Posterior vena cava (tissue), 2 donors: Measurements from ENCODE around the gene CYP17A1. TPM values are rescaled to one million over a fixed set of nuclear protein-coding genes. Genes with fewer than 3 reads are reported as not detected.
A peak's percentile ranks its signal among the peaks of the same experiment; 100 is the strongest.

Experiments
- DNase-seq: peaks from one replicate; pipeline ENCODE4 v3.0.0-alpha.2; 2020; ENCODE audit warnings: low spot score
- intact Hi-C, 2 donors: fragments of 100-400 bp; cut with DNase I; formaldehyde crosslinking; loops; one replicate each; pipeline versions ENCODE4 v1.14.1 to v1.14.2; 2022 to 2023
- total RNA-seq, 2 donors: library from RNA; stranded (reverse); fragmentation: NEBNext Ultra II Directional; extraction: Animal tissue kit (Norgen Biotek cat#: 25700); gene quantifications; one replicate each; pipeline ENCODE4 v1.2.1, GENCODE V29; 2021
- donor health status: DM: yes; HTN: yes; CAD: no.
- donor health status: DM: yes; HTN: yes; CAD: no.

CYP17A1 gene
- total RNA-seq, 2 donors from 2014 or later, result 1.6 TPM; not detected in 1

DNA sequence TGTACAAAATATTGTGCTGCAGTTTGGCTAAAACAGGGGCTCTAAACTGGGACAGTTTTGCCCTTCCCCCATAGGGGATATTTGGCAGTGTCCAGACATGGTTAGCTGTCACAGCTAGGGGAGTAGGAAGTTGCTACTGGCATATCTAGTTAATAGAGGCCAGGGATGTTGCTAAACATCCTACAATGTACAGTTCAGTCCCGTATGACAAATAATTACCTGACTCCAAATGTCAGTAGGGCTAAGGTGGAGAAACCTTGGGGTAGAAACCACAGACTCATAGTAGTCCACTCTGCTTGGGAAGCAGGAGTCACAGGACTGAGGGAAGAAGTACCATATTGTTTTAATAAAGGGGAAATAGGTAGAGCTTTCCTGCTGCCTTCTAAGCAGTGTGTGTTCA, 53.6 kb downstream of the CYP17A1 start:
- intact Hi-C loops, result no loop called here
- no peak for DNase-seq

DNA sequence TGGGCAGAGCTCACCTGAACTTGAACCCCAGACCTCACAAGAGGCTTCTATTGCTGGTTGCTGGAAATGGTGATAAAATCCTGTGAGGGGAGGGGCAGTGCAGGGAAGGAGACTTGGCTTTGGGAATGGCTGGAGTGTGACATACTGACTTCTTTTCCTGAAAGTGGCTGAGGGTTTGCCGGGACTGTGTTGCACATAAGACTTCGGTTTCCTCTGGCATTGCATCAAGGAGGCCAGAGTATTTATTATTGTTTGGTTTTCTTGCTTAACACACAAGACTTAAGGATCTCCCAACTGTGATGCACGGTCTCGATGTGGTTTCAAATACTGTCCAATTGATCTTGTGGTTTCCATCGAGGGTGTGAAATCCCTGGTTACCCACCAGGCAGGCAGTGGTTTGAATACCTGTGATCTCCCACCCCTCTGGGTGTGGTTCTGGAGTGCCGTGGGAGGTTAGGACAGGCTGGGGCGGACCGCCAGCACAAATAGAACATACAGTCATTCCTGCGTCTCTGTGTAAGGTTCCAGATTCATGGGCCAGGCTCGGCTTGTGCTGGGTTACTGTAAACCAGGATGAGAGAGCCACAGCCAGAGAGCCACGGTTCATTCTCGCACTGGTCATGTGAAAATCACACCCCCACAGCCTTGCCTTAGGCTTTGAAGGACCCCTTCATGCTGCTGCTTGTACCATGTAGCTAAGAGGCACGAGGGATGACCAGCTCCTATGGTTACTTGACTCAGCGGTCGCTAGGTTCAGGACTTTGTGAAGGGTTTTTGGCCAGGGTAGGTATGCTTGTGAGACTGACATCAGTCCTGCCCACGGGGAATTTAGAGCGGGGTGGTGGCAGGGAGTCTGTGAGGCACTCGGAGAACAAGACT, 54.3 kb downstream of the CYP17A1 start:
- intact Hi-C loops, result no loop called here
- DNase-seq, result peak; percentile 94

DNA sequence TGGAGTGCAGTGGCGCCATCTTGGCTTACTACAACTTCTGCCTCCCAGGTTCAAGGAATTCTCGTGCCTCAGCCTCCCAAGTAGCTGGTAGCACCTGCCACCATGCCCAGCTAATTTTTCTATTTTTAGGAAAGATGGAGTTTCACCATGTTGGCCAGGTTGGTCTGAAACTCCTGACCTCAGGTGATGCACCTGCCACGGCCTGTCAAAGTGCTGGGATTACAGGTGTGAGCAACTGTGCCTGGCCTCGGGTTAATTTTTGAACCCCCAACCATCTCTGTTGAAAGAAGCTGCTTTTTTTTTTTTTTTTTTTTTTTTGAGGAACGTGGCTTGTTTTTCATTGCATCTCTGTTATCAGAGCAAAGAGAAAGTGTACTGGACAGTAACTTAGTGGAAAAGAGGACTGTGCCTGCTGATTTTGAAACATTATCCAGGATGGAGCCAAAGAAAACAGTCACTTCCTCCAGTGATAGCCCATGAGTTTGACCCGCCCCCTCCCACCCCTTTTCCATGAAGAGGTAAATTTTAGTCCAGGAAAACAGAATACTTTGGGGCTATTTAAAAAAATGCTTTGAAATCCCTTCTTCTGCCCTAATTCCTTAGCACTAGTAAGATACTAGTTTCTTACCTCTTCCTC, 55.2 kb downstream of the CYP17A1 start:
- peak; percentile 7 for DNase-seq
- intact Hi-C loops, result no loop called here

GRCh38 chr10:102781090-102781920, 55.9 kb downstream of the CYP17A1 start:
- intact Hi-C loops, result no loop called here
- peak; percentile 43 for DNase-seq

Other genes starting within 250 kb of the CYP17A1 start
- 100 to 1,000 TPM; 122 to 125 TPM for gene TRIM8, start 192.9 kb downstream of the CYP17A1 start, total RNA-seq
- 10 to 100 TPM in 1 of 2 donors, 1 to 10 TPM in 1; 9.7 to 11.6 TPM for gene ARL3, start 123.0 kb downstream of the CYP17A1 start, total RNA-seq
- 1 to 10 TPM; 2.4 to 6.5 TPM for gene SFXN2, start 122.8 kb downstream of the CYP17A1 start, total RNA-seq
- gene WBP1L, start 93.5 kb downstream of the CYP17A1 start, total RNA-seq, result 10 to 100 TPM; 61.4 to 62.7 TPM
- gene BORCS7, start 16.8 kb upstream of the CYP17A1 start, total RNA-seq, result 10 to 100 TPM; 17.1 to 20.0 TPM
- gene AS3MT, start 32.1 kb upstream of the CYP17A1 start, total RNA-seq, result 1 to 10 TPM in 1 of 2 donors, under 1 TPM in 1; 0.65 to 1.2 TPM
- gene CNNM2, start 80.9 kb upstream of the CYP17A1 start, total RNA-seq, result 10 to 100 TPM in 1 of 2 donors, 1 to 10 TPM in 1; 7.3 to 10.1 TPM